ENCODE data around the gene TCTN2.

The TCTN2 gene

DNA sequence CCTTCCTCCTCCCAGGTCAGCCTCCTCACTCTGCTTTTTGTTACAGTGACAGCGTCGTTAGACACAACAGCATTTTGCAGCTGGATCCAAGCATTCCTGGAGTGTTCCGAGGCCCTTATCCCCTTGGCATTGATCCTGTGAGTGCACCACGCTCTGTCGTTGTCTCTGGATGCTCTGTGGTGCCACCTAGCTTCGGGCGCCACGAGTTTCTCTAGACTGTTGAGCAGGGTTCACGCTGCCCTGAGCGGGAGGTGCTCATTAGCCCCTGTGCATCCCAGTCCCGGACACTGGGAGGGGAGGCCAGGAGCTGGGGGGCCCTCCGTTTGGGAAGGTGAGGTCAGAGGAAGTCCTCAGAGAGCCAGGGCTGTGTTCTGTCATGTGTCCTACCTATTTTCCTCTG, 73.9 kb downstream of the TCTN2 start:
- DNase-seq, result no peak

DNA sequence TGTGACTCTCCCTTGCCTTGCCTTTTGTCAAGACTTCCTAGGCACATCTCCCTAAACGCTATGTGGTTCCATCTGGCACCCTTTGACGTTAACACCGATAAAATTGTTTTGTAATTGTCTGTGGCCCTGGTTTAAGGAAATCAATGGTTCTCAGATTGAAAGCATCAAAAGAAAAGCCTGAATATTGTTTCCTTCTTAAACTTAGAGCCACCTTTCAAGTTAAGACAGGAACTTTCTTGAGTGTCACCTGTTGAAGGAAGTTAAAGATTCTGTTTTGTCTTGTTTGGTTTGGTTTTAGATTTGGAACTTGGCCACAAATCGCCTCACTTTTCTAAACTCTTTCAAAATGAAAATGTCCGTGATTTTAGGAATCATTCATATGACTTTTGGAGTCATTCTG, 76.4 kb downstream of the TCTN2 start:
- DNase-seq, result no peak

DNA sequence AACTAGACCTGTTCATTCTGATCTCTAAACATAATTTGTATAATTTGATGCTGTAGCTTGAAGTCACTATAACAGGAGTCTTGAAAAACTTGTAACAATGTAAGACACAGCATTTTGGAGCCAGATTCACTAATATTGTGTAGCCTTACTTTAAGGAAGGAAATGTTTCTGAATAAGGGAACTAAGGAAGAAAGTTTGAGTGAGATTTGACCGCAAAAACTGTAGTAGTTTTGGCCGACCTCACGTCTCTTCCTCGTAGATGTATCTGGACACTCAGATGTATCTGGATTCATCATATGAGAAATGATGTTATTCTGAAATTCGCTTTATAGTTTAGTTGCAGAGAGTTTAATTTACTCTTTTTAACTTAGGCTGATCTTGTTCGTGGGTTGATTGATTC, 77.2 kb downstream of the TCTN2 start:
- no peak for DNase-seq

DNA sequence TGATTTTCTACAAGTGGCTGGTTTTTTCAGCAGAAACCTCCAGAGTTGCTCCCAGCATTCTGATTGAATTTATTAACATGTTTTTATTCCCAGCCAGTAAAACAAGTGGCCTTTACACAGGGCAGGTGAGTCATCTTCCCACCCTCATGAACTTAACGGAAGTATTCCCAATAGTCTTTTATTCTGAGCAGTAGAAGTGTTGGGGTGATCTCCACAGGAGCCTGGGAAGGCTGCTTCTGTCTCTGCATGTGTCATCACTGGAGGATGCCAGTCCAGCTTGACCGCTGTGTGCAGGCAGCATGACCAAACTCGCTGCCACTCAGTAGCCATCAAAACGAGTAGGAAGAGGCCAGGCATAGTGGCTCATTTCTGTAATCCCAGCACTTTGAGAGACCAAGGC, 77.7 kb downstream of the TCTN2 start:
- no peak for DNase-seq

DNA sequence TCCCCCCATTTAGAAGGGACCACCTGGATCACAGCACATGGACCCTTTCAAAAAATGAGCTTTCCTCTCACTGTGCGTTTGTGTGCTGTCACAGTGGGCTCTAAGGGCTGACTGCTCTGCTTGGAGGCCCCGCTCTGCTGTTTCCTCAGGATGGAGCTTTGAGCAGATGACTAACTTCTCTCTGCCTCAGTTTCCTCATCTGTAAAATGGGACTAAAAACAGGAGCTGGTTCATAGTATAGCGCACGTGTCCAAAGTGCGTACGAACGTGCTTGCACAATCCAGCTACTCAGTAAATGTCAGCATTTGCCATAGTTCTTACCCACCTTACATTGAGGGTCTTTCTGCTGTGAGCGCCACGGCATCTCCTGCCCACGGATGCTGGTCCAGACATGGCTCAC, 78.4 kb downstream of the TCTN2 start:
- DNase-seq, result no peak

DNA sequence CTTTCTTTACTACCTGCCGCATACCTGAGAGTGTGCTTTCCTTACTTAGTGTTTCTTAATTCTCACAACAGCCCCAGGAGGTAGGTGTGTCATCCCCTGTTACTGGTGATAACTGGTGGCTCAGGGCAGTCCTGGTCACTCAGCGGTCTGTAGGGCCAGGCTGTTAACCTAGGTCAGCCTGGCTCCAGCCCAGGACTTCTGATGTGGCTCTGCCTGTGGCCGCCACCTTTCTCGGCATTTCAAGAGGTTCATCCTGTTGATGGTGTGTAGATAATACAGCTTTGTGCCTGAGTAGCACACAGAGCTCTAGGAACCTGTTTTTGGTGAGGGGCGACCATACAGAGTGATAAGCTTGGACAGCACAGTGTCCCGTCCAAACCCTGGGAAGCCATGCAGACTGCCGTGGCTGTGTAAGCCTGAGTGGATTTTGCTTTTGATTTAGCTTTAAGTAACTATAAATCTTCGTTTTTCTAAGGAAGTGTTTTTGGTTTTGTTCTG, 79.3 kb downstream of the TCTN2 start:
- no peak for DNase-seq

DNA sequence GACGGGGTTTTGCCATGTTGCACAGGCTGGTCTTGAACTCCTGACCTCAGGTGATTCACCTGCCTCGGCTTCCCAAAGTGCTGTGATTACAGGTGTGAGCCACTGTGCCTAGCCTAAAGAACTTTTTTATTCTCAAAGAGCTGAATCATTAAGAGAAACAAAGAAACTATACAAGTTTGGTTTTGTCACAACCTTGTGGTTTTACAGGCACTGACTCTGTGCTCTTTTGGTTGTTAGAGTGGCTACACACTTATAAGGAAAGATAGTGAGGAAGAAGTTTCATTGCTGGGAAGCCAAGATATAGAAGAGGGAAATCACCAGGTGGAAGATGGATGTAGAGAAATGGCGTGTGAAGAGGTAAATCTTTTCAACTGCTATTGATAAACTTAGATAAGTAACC, 81.1 kb downstream of the TCTN2 start:
- DNase-seq, result no peak

DNA sequence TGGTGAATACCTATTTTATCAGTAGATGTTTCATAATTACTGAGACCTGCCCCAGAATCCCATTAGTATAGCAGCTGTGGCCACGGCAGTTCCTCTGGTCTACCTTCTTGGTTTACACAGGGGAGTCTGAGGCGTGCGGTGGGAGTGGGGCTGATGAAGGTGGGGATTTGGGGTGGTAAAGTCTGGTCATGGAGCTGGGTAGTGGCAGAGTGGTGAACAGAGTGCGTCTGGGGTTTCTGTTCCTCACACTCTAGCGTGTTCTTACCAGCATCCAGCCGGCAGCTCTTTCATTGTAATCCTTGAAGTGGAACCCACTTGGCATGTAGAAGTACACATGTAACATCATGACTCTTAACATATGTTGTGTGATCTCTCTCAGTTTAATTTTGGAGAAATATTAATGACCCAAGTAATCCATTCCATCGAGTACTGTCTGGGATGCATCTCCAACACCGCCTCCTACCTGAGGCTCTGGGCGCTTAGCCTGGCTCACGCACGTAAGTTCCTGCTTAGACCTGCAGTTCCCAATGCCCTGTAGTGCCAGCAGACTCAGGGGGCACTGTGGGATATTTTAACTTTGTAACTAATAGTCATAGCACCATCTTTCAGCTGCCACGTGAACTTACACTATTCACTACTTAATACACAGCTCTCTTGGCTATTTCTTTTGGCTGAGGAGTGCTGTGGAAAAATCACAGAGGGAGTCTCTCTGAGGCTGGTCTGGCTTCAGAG, 83.3 kb downstream of the TCTN2 start:
- DNase-seq, result no peak

DNA sequence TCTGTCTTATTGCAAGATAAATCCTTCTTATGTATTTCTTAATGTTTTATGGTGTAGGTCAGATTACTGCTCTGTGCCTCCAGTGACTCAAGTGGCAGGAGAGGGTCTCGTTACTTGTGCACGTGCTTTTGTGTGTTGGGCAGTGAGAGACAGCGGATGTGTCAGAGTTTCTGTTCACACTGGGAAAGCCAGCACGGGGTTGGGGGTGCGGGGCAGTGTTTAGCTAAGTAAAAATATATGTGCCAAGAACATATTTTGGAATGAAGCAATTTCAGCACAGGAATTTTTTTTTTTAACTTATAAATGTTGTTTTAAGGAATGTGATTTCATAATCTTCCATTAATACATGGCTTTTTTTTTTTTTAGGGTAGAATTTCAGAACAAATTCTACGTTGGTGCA, 86.6 kb downstream of the TCTN2 start:
- no peak for DNase-seq

Data from NCI-H446 treated with DMSO at 0.1 percent for 48 hours (cell line).